ENCODE results near the gene DNAH14. TPM values are rescaled to one million over a fixed set of nuclear protein-coding genes. Genes with fewer than 3 reads are reported as not detected.

Gene DNAH14
- polyA plus RNA-seq, 1 donor (not counting 4 experiments of a cell fraction or from before 2014, with no cell fraction given): 6.4 TPM

- FAIRE-seq: no peak
- dilution Hi-C loops (cut with MboI; ENCODE audit: extremely low pct_ligation_motif_present, low sequenced_read_pairs): no loop called here
- no peaks in the 10 kb centered on the region for H3K9me1 ChIP-seq (ENCODE audit: control insufficient read depth, extremely low read depth, insufficient read depth, low read length)
Observed at GRCh38 chr1:224903955-224904354, 25.5 kb upstream of the DNAH14 start.

GRCh38 chr1:224906340-224906739 lies 23.1 kb upstream of the DNAH14 start:
- Histone ChIP-seq H3K4me2 (ENCODE audit: control insufficient read depth, extremely low read depth, insufficient read depth, low read depth, low read length) (no peak overlapping the region), H3K79me2 (ENCODE audit: control insufficient read depth, insufficient read depth, low read length) (no peaks in the 10 kb centered on the region), H3K9me1 (ENCODE audit: control insufficient read depth, extremely low read depth, insufficient read depth, low read length) (no peaks in the 10 kb centered on the region), H3K4me1 (ENCODE audit: control insufficient read depth, extremely low read depth, insufficient read depth, low read length) (no peaks in the 10 kb centered on the region), H4K20me1 (ENCODE audit: control insufficient read depth, extremely low read depth, insufficient read depth, low read length) (no peaks in the 10 kb centered on the region), H3K27me3 (ENCODE audit: control insufficient read depth, extremely low read depth, insufficient read depth, low read length) (peaks cover 5% of the 10 kb centered on the region), H3K4me3 (ENCODE audit: control insufficient read depth in 2 of 3, extremely low read depth in 1 of 3, insufficient read depth in 2 of 3, low read depth in 1 of 3, low read length in 3 of 3) (no peak overlapping the region), H2AFZ (ENCODE audit: control insufficient read depth, low read length) (no peak overlapping the region), H3K36me3 (ENCODE audit: control insufficient read depth in 2 of 2, extremely low read depth in 1 of 2, insufficient read depth in 2 of 2, low read length in 2 of 2) (no peaks in the 10 kb centered on the region), H3K9me3 (ENCODE audit: control insufficient read depth, low read depth, low read length) (no peaks in the 10 kb centered on the region), H3K27ac (ENCODE audit: control insufficient read depth, insufficient read depth, low read length) (no peak overlapping the region), H3K9ac (ENCODE audit: control insufficient read depth, extremely low read depth, insufficient read depth, low read length) (no peak overlapping the region)
- FAIRE-seq: no peak
- dilution Hi-C loops (cut with MboI; ENCODE audit: extremely low pct_ligation_motif_present, low sequenced_read_pairs): no loop called here
- DNase-seq (ENCODE audit: low read depth, low spot score): no peak
- TF ChIP-seq CTCF (optimal IDR thresholded peaks at IDR 0.05 in 1 of 3, IDR thresholded peaks at IDR 0.05 in 1 of 3, conservative IDR thresholded peaks at IDR 0.05 in 1 of 3; ENCODE audit: extremely low read depth in 1 of 3, insufficient read depth in 2 of 3, low read length in 3 of 3): no peak
- TF ChIP-seq EZH2 (IDR thresholded peaks at IDR 0.05; ENCODE audit: low read length): no peak

More at GRCh38 chr1:224903955-224904354, 25.5 kb upstream of the DNAH14 start:
- no peaks in the 10 kb centered on the region for H3K9me3 ChIP-seq (ENCODE audit: control insufficient read depth, low read depth, low read length)
- no peaks in the 10 kb centered on the region for H3K36me3 ChIP-seq (ENCODE audit: control insufficient read depth in 2 of 2, extremely low read depth in 1 of 2, insufficient read depth in 2 of 2, low read length in 2 of 2)
- H3K4me3 ChIP-seq (ENCODE audit: control insufficient read depth in 2 of 3, extremely low read depth in 1 of 3, insufficient read depth in 2 of 3, low read depth in 1 of 3, low read length in 3 of 3): no peak overlapping the region
- H3K9ac ChIP-seq (ENCODE audit: control insufficient read depth, extremely low read depth, insufficient read depth, low read length): no peak overlapping the region
- DNase-seq (ENCODE audit: low read depth, low spot score): no peak
- peaks cover 5% of the 10 kb centered on the region for H3K27me3 ChIP-seq (ENCODE audit: control insufficient read depth, extremely low read depth, insufficient read depth, low read length)
- H3K4me2 ChIP-seq (ENCODE audit: control insufficient read depth, extremely low read depth, insufficient read depth, low read depth, low read length): no peak overlapping the region
- no peaks in the 10 kb centered on the region for H4K20me1 ChIP-seq (ENCODE audit: control insufficient read depth, extremely low read depth, insufficient read depth, low read length)
- H3K79me2 ChIP-seq (ENCODE audit: control insufficient read depth, insufficient read depth, low read length): no peaks in the 10 kb centered on the region
- no peak overlapping the region for H3K27ac ChIP-seq (ENCODE audit: control insufficient read depth, insufficient read depth, low read length)
- no peak overlapping the region for H2AFZ ChIP-seq (ENCODE audit: control insufficient read depth, low read length)
- no peaks in the 10 kb centered on the region for H3K4me1 ChIP-seq (ENCODE audit: control insufficient read depth, extremely low read depth, insufficient read depth, low read length)
- TF ChIP-seq EZH2 (IDR thresholded peaks at IDR 0.05; ENCODE audit: low read length): no peak

GRCh38 chr1:224911217-224911616 lies 18.3 kb upstream of the DNAH14 start:
- no peak overlapping the region for H3K9ac ChIP-seq (ENCODE audit: control insufficient read depth, extremely low read depth, insufficient read depth, low read length)
- H3K27ac ChIP-seq (ENCODE audit: control insufficient read depth, insufficient read depth, low read length): no peak overlapping the region
- no peaks in the 10 kb centered on the region for H3K4me1 ChIP-seq (ENCODE audit: control insufficient read depth, extremely low read depth, insufficient read depth, low read length)
- no peak overlapping the region for H2AFZ ChIP-seq (ENCODE audit: control insufficient read depth, low read length)
- H3K4me3 ChIP-seq (ENCODE audit: control insufficient read depth in 2 of 3, extremely low read depth in 1 of 3, insufficient read depth in 2 of 3, low read depth in 1 of 3, low read length in 3 of 3): no peak overlapping the region
- TF ChIP-seq CTCF (optimal IDR thresholded peaks at IDR 0.05 in 1 of 3, IDR thresholded peaks at IDR 0.05 in 1 of 3, conservative IDR thresholded peaks at IDR 0.05 in 1 of 3; ENCODE audit: extremely low read depth in 1 of 3, insufficient read depth in 2 of 3, low read length in 3 of 3): no peak
- no peak for TF ChIP-seq EZH2 (IDR thresholded peaks at IDR 0.05; ENCODE audit: low read length)
- FAIRE-seq: no peak
- no peaks in the 10 kb centered on the region for H3K9me1 ChIP-seq (ENCODE audit: control insufficient read depth, extremely low read depth, insufficient read depth, low read length)
- no peak for DNase-seq (ENCODE audit: low read depth, low spot score)
- H3K27me3 ChIP-seq (ENCODE audit: control insufficient read depth, extremely low read depth, insufficient read depth, low read length): no peaks in the 10 kb centered on the region
- H4K20me1 ChIP-seq (ENCODE audit: control insufficient read depth, extremely low read depth, insufficient read depth, low read length): no peaks in the 10 kb centered on the region
- no peak overlapping the region for H3K4me2 ChIP-seq (ENCODE audit: control insufficient read depth, extremely low read depth, insufficient read depth, low read depth, low read length)
- dilution Hi-C loops (cut with MboI; ENCODE audit: extremely low pct_ligation_motif_present, low sequenced_read_pairs): no loop called here
- peaks cover 2% of the 10 kb centered on the region for H3K9me3 ChIP-seq (ENCODE audit: control insufficient read depth, low read depth, low read length)
- no peaks in the 10 kb centered on the region for H3K36me3 ChIP-seq (ENCODE audit: control insufficient read depth in 2 of 2, extremely low read depth in 1 of 2, insufficient read depth in 2 of 2, low read length in 2 of 2)
- H3K79me2 ChIP-seq (ENCODE audit: control insufficient read depth, insufficient read depth, low read length): no peaks in the 10 kb centered on the region
